Stimulated activated CD4-positive, alpha-beta T cell treated with anti-CD3 and anti-CD28 coated beads, Interleukin-4, amount 100 ng/mL, for 24 hours (primary cell): ENCODE measurements around the gene MYCBP2.
"Not testable (repeated sequence)": the region's sequence is repeated elsewhere in the genome, so short reads cannot be mapped to it uniquely, and the experiment has no call there.

Source experiments
- DNase-seq: peaks from one replicate; pipeline ENCODE4 v3.0.0-alpha.2; 2020

MYCBP2 gene

DNA sequence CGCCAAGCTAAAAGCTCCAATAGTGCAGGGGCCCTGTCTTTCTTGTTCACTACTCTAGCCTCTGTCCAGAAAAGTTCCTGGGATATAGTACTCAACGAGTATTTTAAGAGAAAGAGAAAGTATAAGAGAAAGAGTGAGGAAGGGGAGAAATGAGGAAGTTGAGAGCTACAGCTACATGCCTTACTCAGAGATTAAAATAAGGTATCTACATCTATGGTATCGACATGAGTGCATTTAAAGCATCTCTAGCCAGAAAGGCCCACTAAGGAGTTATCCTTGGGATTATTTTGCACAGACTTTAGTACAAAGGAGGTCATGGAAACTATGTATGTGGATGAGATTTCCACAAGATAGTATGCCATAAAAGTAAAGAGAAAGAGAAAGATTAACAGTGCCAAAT is 28.5 kb downstream of the MYCBP2 start:
- no peak for DNase-seq

- no peak for DNase-seq
Observed at GRCh38 chr13:77291774-77292173, 35.1 kb downstream of the MYCBP2 start.

- no peak for DNase-seq
Observed at GRCh38 chr13:77290342-77290741, 36.6 kb downstream of the MYCBP2 start.

GRCh38 chr13:77289851-77290250 is 37.0 kb downstream of the MYCBP2 start:
- DNase-seq = no peak

DNA sequence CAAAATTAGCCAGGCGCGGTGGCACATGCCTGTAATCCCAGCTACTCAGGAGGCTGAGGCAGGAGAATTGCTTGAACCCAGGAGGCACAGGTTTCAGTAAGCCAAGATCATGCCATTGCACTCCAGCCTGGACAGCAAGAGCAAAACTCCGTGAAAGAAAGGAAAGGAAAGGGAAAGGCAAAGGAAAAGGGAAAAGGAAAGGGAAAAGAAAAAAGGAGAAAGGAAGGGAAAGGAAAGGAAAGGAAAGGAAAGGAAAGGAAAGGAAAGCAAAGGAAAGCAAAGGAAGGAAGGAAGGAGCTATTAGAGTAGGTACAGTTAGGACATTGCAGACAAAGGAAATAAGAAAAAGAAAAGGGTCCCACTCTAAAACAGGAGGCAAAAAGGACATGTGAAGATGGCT is 41.3 kb downstream of the MYCBP2 start:
- not testable (repeated sequence) for DNase-seq

DNA sequence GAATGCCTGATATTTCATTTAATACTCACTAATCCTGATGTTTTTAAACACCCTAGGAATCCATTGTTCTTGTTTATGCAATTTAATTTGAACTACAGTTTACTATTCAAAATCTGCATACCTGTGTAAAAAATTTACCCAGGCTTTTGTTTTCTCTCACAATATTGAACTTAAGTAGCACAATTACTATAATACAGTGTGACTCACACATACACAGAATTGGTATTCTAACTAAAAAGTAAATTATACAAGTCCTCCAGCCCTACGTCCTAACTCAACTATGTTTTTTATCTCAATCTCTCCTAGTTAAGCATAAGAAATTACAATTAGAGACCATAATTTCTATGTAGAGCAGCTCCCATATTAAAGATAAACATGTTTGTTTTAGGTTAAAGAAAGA is 41.8 kb downstream of the MYCBP2 start:
- no peak for DNase-seq

GRCh38 chr13:77274126-77274525 is 52.8 kb downstream of the MYCBP2 start:
- no peak for DNase-seq

- no peak for DNase-seq
Observed at GRCh38 chr13:77269141-77269540, 57.8 kb downstream of the MYCBP2 start.

DNA sequence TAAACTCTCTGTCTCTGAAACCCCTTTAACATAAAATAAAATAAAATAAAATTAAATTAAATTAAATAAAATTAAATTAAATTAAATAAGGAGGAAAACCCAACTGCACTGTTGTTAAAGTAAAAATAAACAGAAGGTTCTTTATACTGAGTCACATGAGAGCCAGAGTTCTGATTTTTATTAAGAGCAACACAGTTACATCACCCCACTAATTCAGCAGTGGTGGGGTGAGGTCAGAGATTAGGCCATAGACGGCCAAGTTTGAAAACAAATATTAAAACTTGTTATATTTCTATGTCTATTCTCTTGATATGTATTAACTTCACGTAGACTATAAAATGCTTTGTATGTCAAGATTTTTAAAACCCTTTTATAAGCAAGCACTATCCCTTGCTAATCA is 59.5 kb downstream of the MYCBP2 start:
- DNase-seq = no peak

DNA sequence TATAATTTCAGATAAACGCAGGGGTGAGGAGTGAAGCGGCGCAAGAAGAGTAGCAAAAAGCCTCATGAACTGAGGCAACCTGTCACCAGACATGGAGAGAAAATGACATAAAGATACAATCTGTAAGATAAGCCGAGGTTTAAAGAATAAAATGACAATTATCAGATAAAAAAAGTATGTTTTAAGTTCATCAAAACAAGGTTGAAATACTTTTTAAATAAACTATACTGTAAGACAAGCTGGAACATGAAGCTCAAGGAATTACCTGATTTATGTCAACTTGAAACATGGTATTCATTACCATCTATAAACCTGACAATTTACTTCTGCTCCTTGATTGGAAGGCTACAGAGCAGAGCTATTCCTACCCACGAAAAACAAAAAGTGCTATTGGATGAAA is 61.6 kb downstream of the MYCBP2 start:
- DNase-seq = no peak

DNA sequence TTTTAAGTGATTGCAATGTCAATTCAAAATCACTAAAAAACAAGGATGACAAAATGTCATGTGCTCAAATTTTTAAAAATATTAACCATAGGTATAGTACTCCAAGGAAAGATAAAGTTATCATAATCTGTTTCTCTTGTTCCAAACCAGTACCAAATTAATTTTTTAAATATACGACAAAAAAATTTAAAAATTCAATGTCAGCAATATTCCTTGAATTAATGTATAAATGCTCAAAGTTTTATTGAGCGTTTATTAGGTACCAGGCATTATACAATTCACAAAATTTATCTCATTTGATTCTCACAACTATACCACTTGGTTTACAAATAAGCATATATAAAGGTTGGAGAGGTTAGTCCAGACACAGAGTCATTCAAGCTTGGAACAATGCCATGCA is 64.7 kb downstream of the MYCBP2 start:
- no peak for DNase-seq

DNA sequence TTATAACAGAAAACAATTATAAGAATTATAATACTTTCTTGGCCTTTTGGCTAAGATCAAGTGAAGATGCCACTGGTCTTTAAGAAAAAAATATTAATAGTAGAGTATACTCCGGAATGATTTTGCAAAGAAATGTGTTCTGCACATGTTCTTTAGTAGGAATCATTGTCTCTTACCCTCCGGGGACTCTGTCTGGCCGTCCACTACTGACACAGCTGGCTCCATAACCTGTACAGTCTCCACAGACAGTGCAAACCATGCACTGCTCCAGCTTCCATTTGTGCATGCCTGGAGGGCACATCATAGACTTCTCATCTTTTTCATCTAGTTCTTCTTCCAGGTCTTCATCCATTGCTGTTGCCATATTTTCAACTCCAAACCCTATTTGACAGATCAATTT is 75.9 kb downstream of the MYCBP2 start:
- DNase-seq = no peak

GRCh38 chr13:77245224-77245623 is 81.7 kb downstream of the MYCBP2 start:
- DNase-seq = not testable (repeated sequence)

GRCh38 chr13:77239312-77239711 is 87.6 kb downstream of the MYCBP2 start:
- no peak for DNase-seq

GRCh38 chr13:77235456-77236022 is 91.4 kb downstream of the MYCBP2 start:
- DNase-seq = no peak

DNA sequence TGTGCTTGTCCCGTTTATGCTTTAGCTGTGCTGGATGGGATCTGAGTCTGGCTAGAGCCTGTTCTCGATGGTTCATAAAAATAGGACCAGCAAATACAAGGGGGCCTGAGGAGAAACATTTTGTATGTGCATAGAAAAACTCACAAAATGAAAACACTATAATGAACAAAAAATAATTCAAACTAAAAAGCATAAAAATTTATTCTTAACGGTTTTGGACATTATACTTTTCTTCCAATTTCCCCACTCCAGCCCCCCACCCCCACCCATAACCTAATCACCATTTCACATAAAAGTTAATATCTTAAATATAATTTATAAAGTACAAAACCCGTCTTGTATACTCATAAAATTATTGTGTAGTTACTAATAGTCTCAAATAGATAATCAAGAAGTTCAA is 93.7 kb downstream of the MYCBP2 start:
- no peak for DNase-seq

GRCh38 chr13:77230560-77230959 is 96.3 kb downstream of the MYCBP2 start:
- no peak for DNase-seq

DNA sequence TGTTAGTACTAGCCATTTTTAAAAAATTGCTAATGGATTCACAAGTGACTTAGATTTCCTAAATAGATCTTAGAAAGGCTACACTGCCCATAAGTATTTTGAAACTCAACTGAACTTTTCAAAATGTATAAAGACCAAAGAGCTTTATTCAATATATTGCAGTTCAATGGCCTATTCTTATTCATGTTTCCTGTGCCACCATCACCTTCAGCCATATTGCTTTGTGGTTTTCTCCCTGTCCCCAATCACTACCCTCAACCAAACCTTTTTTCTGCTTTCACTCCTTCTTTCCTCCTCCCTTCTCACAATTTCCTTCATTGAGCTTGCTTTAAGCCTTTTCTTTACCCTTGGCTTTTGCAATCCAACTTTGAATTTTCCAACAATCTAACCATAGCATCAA is 100.9 kb downstream of the MYCBP2 start:
- no peak for DNase-seq

- no peak for DNase-seq
Observed at GRCh38 chr13:77222909-77223308, 104.0 kb downstream of the MYCBP2 start.

DNA sequence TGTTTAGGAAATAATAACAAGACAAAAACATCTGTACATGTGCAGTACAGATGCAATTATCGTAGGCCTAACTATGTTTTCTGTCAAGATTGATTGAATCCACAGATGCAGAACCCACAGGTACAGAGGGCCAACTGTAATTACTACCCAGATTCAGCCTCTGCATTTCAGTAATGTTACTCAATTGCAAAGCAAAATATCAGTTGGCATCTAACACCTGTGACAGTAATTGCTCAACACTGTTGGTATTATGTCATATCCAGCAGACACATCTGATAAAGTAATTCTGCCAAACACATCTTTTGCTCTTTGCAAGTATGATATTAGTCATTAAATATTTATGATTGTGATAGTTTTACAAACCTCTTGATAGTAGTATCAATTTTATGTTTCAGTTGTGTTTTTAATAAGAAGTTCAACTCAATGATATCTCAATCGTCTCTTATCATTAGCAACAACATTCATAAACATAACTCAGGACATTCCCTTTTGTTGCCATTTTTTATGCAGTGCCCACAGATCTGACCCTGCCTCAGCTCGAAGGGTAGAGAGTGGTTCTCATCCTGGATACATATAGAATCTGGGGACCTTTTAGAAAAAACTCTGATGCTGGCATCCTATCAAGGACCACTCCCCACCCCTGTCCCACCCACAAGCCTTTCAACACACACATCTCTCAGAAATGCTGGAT is 104.7 kb downstream of the MYCBP2 start:
- no peak for DNase-seq

DNA sequence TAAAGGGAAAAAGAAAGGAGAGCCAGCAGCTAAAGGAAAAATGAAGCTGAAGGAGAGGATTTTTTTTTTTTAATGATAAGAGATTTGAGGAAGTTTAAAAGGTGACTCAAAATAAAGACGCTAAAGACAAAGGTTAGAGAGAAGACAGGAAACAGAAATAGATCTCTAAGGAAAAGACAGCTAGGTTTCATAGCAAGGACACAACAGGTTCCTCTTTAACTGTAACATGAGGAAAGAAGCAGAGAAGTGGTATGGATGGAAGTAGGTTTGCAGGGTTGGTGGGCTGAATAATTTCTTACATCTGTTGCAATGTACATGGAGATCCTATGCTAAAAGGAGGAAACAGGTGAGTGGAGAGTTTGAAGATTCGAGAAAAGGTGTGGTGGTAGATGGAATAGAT is 107.5 kb downstream of the MYCBP2 start:
- no peak for DNase-seq

GRCh38 chr13:77218274-77218673 is 108.6 kb downstream of the MYCBP2 start:
- DNase-seq = no peak

DNA sequence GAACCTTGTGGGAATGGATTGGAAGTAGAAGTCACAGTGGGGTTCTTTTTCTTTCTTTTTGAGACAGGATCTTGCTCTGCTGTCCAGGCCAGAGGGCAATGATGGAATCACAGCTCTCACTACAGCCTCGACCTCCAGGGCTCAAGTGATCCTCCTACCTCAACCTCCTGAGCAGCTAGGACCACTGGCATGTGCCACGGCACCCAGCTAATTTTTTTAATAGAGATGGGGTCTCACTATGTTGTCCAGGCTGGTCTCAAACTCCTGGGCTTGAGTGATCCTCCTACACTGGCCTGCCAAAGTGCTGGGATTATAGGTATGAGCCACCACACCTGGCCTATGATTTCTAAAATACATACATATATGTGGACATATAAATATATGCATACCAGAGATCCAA is 111.4 kb downstream of the MYCBP2 start:
- DNase-seq = no peak

GRCh38 chr13:77213644-77214043 is 113.2 kb downstream of the MYCBP2 start:
- no peak for DNase-seq

DNA sequence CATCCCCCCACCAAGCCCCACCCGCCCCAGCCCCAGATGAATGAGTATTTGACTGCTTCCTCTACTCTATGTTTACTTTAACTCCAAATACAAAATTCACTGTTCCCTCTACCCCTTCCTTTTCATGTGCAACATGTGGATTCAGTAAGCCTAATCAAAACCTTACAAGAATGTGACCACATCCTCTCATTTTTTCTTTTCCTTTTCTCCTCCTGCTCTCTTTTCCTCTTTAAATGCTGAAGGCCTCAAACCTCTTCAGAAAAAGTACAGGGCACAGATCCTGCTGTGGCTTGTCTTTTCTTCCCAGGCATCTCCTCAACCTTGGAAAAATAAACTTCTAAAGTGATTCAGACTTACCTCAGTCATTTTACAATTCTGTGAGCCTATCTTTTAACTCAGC is 119.0 kb downstream of the MYCBP2 start:
- no peak for DNase-seq
